Measurements from ENCODE around the gene BAK1. TPM values are rescaled to one million over a fixed set of nuclear protein-coding genes. Genes with fewer than 3 reads are reported as not detected.

BAK1 gene
- total and polyA plus RNA-seq, 2 of the 13 experiments (the other 11 are each of a cell fraction or from before 2014, with no cell fraction given): 15.0 to 23.8 TPM

DNA sequence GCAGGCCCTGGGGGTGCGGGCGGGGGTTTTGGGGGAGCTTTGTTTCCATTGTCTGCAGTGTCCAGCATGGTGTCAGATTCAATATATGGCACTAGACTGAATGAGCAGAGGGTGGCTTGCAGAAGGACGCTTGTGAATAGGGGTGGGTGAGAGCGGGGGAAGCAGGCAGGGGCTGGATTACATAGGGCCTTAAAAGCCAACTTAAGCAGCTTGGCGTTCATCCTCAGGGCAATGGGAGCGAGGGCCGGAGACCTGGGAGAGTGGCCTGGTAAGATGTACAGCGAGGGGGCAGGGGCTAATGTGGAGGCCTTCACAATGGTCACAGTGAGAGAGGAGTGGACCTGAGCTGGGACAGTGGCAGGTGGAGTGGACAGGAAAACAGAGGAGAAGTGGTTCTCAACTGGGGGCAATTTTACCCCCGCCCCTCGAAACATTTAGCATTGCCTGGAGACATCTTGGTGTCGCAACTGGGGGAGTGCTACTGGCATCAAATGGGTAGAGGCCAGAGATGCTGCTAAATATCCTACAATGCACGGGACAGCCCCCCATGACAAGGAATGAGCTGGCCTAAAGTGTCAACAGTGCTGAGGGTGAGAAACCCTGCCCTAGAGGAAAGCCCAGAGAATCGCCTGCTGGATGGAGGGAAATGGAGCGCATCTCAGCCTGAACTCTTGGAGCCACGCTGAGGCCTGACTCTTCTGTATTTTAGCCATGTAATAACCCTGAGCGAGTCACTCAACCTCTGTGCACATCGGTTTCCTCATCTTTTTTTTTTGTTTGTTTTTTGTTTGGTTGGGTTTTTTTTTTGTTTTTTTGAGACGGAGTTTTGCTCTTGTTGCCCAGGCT, 15.1 kb upstream of the BAK1 start:
- no peak for FAIRE-seq
- Histone ChIP-seq H4K20me1 (ENCODE audit: insufficient read depth, low read length) (no peaks in the 10 kb centered on the region), H3K9ac (ENCODE audit: insufficient read depth, low read depth, low read length) (no peak overlapping the region), H3K79me2 (ENCODE audit: insufficient read depth, low read length) (no peaks in the 10 kb centered on the region), H3K36me3 (replicated peaks in 1 of 2; ENCODE audit: control insufficient read depth in 1 of 2, insufficient read depth in 2 of 2, low read length in 2 of 2) (no peaks in the 10 kb centered on the region), H3K4me3 (replicated peaks in 1 of 3; ENCODE audit: insufficient read depth in 1 of 3, low read depth in 2 of 3, low read length in 3 of 3) (no peak overlapping the region), H3K27ac (ENCODE audit: extremely low read length, insufficient read depth, low read length) (no peak overlapping the region), H3K4me2 (ENCODE audit: low read depth, low read length) (no peak overlapping the region), H2AFZ (ENCODE audit: low read length) (no peak overlapping the region), H3K9me3 (ENCODE audit: low read length) (no peaks in the 10 kb centered on the region), H3K27me3 (ENCODE audit: control insufficient read depth in 1 of 2, insufficient read depth in 2 of 2, low read length in 2 of 2) (peaks cover 2 to 6% of the 10 kb centered on the region in 2 experiments; a peak in 1 of 5 replicates), H3K4me1 (ENCODE audit: insufficient read depth, low read length) (peaks cover 48% of the 10 kb centered on the region)
- WGBS (ENCODE audit: low lambda C conversion rate): 49% methylated on average over 18 of the region's 18 CpGs
- 0 out of 2 replicates have a peak, but pooled peaks have one; percentile 12 for TF ChIP-seq CEBPB (IDR thresholded peaks at IDR 0.05; ENCODE audit: borderline replicate concordance, low read depth, low read length)
- no peak for TF ChIP-seq ZNF615 (CRISPR knock-in tag; IDR thresholded peaks at IDR 0.05; ENCODE audit: borderline replicate concordance)
- POLR2A ChIA-PET: interaction anchor here (1.1 to 1.4 kb wide), 2 partner anchors 9 to 116 kb away, joined by 3 read pairs; partner anchors contain the start of gene UQCC2
- intact Hi-C loops (cut with micrococcal nuclease; ENCODE audit: unreplicated experiment) (no loop called here), in situ Hi-C loops (cut with HindIII; ENCODE audit: extremely low pct_ligation_motif_present, low pct_unique_long_range_greater_than_20kb) (no loop called here)
- ATAC-seq: no peak
- BruUV-seq (replicated peaks): no TSS peak
- CTCF ChIA-PET (ENCODE audit: low intra/inter-chr PET ratio, low total read pairs): no interaction called here
- no peak for DNase-seq (ENCODE audit: low spot score)

DNA sequence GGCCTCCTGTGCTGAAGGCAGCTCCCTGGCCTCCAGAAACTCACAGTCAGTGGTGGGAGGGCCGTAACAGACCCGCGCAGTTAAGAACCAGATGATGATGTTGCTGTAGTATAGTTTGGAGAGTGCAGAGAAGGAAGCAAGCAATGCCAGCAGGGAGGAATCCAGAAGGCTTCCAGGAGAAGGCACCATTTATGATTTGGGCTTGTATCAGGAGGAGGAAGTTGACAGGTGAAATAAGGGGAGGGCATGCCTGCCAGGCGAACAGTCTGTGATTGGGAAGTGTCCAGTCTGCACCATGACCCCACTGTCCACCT, 13.3 kb upstream of the BAK1 start:
- in situ Hi-C loops (cut with HindIII; ENCODE audit: extremely low pct_ligation_motif_present, low pct_unique_long_range_greater_than_20kb) (no loop called here), intact Hi-C loops (cut with micrococcal nuclease; ENCODE audit: unreplicated experiment) (no loop called here)
- Histone ChIP-seq H2AFZ (ENCODE audit: low read length) (no peak overlapping the region), H3K4me2 (ENCODE audit: low read depth, low read length) (no peak overlapping the region), H3K9me3 (ENCODE audit: low read length) (no peaks in the 10 kb centered on the region), H4K20me1 (ENCODE audit: insufficient read depth, low read length) (no peaks in the 10 kb centered on the region), H3K4me1 (ENCODE audit: insufficient read depth, low read length) (peaks cover 59% of the 10 kb centered on the region), H3K4me3 (replicated peaks in 1 of 3; ENCODE audit: insufficient read depth in 1 of 3, low read depth in 2 of 3, low read length in 3 of 3) (no peak overlapping the region), H3K36me3 (replicated peaks in 1 of 2; ENCODE audit: control insufficient read depth in 1 of 2, insufficient read depth in 2 of 2, low read length in 2 of 2) (no peaks in the 10 kb centered on the region), H3K9ac (ENCODE audit: insufficient read depth, low read depth, low read length) (no peak overlapping the region), H3K27ac (ENCODE audit: extremely low read length, insufficient read depth, low read length) (no peak overlapping the region), H3K27me3 (ENCODE audit: control insufficient read depth in 1 of 2, insufficient read depth in 2 of 2, low read length in 2 of 2) (no peaks in the 10 kb centered on the region; a peak in 1 of 5 replicates), H3K79me2 (ENCODE audit: insufficient read depth, low read length) (no peaks in the 10 kb centered on the region)
- DNase-seq (ENCODE audit: low spot score) (no peak), ATAC-seq (no peak), FAIRE-seq (no peak)
- no TSS peak for BruUV-seq (replicated peaks)
- 84% methylated on average over 4 of the region's 4 CpGs for WGBS (ENCODE audit: low lambda C conversion rate)
- TF ChIP-seq HDAC1 (CRISPR knock-in tag; IDR thresholded peaks at IDR 0.05) (no peak), ELF1 (CRISPR knock-in tag; IDR thresholded peaks at IDR 0.05) (no peak), MLLT10 (CRISPR knock-in tag; IDR thresholded peaks at IDR 0.05) (no peak)
- POLR2A ChIA-PET: interaction anchor here (3.9 kb wide), 1 partner anchor 19 kb away, joined by 37 read pairs; no protein-coding TSS in a partner anchor
- CTCF ChIA-PET (ENCODE audit: low intra/inter-chr PET ratio, low total read pairs): no interaction called here

Data from HepG2 (cell line).